NCI-H1092 treated with DMSO at 0.1 percent for 48 hours (cell line): ENCODE data around the gene CTAG1B.
A peak's percentile ranks its signal among the peaks of the same experiment; 100 is the strongest.
"Not testable (repeated sequence)": the region's sequence is repeated elsewhere in the genome, so short reads cannot be mapped to it uniquely, and the experiment has no call there.

ENCODE experiments used
- DNase-seq: peaks from one replicate; lab custom pipeline; 2025; lab: John Stamatoyannopoulos, UW

The CTAG1B gene

GRCh38 chrX:154620767-154621414 lies 1.8 kb upstream of the CTAG1B start:
- DNase-seq, result not testable (repeated sequence)

- DNase-seq, result not testable (repeated sequence)
Measured at GRCh38 chrX:154613586-154613985, 5.5 kb downstream of the CTAG1B start.

- not testable (repeated sequence) for DNase-seq
Measured at GRCh38 chrX:154611146-154611545, 7.9 kb downstream of the CTAG1B start.

- not testable (repeated sequence) for DNase-seq
Measured at GRCh38 chrX:154608823-154609222, 10.3 kb downstream of the CTAG1B start.

GRCh38 chrX:154607976-154608375 lies 11.1 kb downstream of the CTAG1B start:
- not testable (repeated sequence) for DNase-seq

GRCh38 chrX:154607370-154607769 lies 11.7 kb downstream of the CTAG1B start:
- DNase-seq, result peak; percentile 84

- DNase-seq, result no peak
Measured at GRCh38 chrX:154605566-154605965, 13.5 kb downstream of the CTAG1B start.

GRCh38 chrX:154603438-154604430 lies 15.3 kb downstream of the CTAG1B start:
- DNase-seq, result no peak

- DNase-seq, result no peak
Measured at GRCh38 chrX:154602766-154603437, 16.2 kb downstream of the CTAG1B start.

GRCh38 chrX:154602226-154602625 lies 16.9 kb downstream of the CTAG1B start:
- no peak for DNase-seq

- DNase-seq, result no peak
Measured at GRCh38 chrX:154600759-154601374, 18.2 kb downstream of the CTAG1B start.

- DNase-seq, result no peak
Measured at GRCh38 chrX:154599531-154599930, 19.6 kb downstream of the CTAG1B start.

- no peak for DNase-seq
Measured at GRCh38 chrX:154598656-154599055, 20.4 kb downstream of the CTAG1B start.

GRCh38 chrX:154597221-154597620 lies 21.9 kb downstream of the CTAG1B start:
- no peak for DNase-seq

- DNase-seq, result no peak
Measured at GRCh38 chrX:154596290-154596929, 22.7 kb downstream of the CTAG1B start.

GRCh38 chrX:154595559-154596249 lies 23.4 kb downstream of the CTAG1B start:
- DNase-seq, result no peak

GRCh38 chrX:154594491-154594890 lies 24.6 kb downstream of the CTAG1B start:
- no peak for DNase-seq

GRCh38 chrX:154593201-154593600 lies 25.9 kb downstream of the CTAG1B start:
- no peak for DNase-seq

GRCh38 chrX:154592505-154592904 lies 26.6 kb downstream of the CTAG1B start:
- DNase-seq, result no peak

GRCh38 chrX:154590415-154590814 lies 28.7 kb downstream of the CTAG1B start:
- DNase-seq, result not testable (repeated sequence)
